Right atrium auricular region (tissue), 2 donors: ENCODE data around the gene RPL34. TPM values are rescaled to one million over a fixed set of nuclear protein-coding genes. Genes with fewer than 3 reads are reported as not detected.

Experiments used
- DNase-seq: peaks from one replicate; pipeline ENCODE4 v3.0.0-alpha.2; 2019; ENCODE audit warnings: low spot score
- H3K27ac ChIP-seq, 2 donors: fragments of 200-600 bp; sonication (generic); 1 replicate in 1 of 2; 2 replicates in 1 of 2; pipeline ENCODE4 v1.5.1; 2016 to 2019
- H3K27me3 ChIP-seq, 2 donors: fragments of 200-600 bp; sonication (generic); one replicate each; pipeline versions ENCODE4 v1.5.1 to v1.6.0; 2017 to 2019
- H3K36me3 ChIP-seq: fragments of 200-600 bp; sonication (generic); one replicate; pipeline ENCODE4 v1.5.1; 2016
- H3K4me1 ChIP-seq, 2 donors: fragments of 200-600 bp; sonication (generic); one replicate each; pipeline versions ENCODE4 v1.5.1 to v1.6.0; 2017 to 2019
- H3K4me3 ChIP-seq, 2 donors: fragments of 200-600 bp; sonication (generic); 1 replicate in 1 of 2; 2 replicates in 1 of 2; pipeline ENCODE4 v1.5.1; 2017 to 2019; ENCODE audit warnings: mild to moderate bottlenecking in 1 of 2, moderate library complexity in 1 of 2
- H3K9me3 ChIP-seq, 2 donors: fragments of 200-600 bp; sonication (generic); one replicate each; pipeline ENCODE4 v1.5.1; 2019
- CTCF ChIP-seq, 2 donors: fragments of 200-600 bp; sonication (generic); IDR thresholded peaks; one replicate each; pipeline ENCODE4 v1.5.1; 2019; ENCODE audit warnings: antibody characterized with exemption in 2 of 2
- total RNA-seq, 2 donors: library from RNA; depleted of rRNA; stranded (reverse); fragments of >200 nt; gene quantifications; one replicate each; pipeline ENCODE4 v1.1.0, GENCODE V29; 2016

Gene RPL34
- 100 to 1,000 TPM; 435 to 652 TPM for total RNA-seq

DNA sequence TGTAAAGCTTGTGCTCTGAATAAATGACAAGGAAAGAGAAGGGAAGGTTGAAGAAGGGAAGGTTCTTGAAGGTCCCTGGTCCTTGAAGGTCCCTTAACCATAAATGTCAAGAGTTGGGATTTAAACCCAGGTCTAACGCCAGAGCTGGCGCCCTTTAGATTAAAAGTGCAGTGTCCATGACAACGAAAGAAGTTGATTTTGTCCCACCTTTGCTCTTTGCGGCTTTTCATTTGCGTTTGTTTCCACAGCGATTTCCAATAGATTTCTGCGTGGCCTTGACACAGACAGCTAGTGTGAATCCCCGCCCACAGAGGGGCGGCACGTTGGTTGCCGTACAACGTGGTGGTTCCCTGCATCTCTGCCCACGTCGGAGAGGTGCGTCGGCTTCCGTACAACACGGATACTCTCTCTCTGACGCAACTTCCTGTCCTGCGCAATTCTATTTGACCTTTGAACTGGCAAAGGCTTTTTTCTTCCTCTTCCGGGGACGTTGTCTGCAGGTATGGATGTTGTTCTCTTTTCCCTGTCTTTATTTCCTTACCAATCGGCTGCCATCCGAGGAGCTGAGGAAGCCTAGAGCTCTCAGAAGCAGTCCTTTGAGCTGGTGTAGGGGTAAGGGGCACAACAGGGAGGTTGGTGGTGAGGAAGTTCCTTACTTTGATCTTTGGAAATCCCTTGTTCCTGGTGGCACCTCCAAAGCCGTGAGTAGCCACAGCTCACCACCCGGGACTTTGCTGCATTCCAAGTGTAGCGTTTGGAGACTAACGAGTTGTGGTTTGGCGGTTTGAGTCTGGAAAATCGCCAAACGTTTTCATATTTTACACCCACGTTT lies at the start of gene RPL34:
TSS of gene RPL34 (plus strand) at position 476 of the 832 bp plus-strand sequence. CDS start 1,384 bp downstream, outside the sequence.
- no peak for TF ChIP-seq CTCF (IDR thresholded peaks at IDR 0.05)
- Histone ChIP-seq H3K9me3 (no peaks in the 10 kb centered on the region), H3K27ac (peak within 1 kb of the TSS; percentile 76 to 78), H3K4me1 (peaks cover 0 to 35% of the 10 kb centered on the region in 2 donors), H3K4me3 (peak within 1 kb of the TSS; percentile 58 to 76), H3K36me3 (peaks cover 35% of the 10 kb centered on the region), H3K27me3 (no peaks in the 10 kb centered on the region)
- DNase-seq, result peak; percentile 98

DNA sequence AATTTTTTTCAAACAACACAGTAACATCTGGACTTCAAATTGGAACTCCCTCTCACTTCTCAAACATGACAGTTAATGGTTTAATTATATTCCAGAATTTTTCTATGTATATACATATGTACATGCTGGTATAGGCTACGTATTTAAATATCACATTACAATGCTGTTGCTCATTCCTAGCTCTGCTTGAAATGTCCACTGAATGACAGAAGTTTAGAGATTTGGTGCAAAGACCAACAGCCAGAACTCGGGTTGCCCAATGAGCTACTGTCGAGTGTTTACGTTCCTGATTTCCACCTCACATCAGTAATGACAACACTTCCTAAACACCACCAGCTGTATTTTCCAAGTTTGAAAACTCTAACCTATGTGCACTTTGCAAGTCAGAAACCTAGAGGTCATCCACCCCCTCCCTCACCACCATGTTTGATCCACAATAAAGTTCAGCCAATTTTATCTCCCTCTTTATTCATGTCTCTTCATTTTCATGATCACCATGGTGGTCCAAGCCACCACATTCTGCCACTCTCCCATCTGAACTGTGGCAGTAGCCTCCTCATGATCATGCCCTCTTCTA lies 49.3 kb upstream of the RPL34 start:
- Histone ChIP-seq H3K27ac (no peak overlapping the region), H3K9me3 (no peaks in the 10 kb centered on the region), H3K4me3 (no peak overlapping the region), H3K36me3 (no peaks in the 10 kb centered on the region), H3K4me1 (no peaks in the 10 kb centered on the region), H3K27me3 (no peaks in the 10 kb centered on the region)
- no peak for DNase-seq
- no peak for TF ChIP-seq CTCF (IDR thresholded peaks at IDR 0.05)

GRCh38 chr4:108574402-108574801 lies 46.0 kb upstream of the RPL34 start:
- TF ChIP-seq CTCF (IDR thresholded peaks at IDR 0.05), result no peak
- no peaks in the 10 kb centered on the region for H3K9me3 ChIP-seq

DNA sequence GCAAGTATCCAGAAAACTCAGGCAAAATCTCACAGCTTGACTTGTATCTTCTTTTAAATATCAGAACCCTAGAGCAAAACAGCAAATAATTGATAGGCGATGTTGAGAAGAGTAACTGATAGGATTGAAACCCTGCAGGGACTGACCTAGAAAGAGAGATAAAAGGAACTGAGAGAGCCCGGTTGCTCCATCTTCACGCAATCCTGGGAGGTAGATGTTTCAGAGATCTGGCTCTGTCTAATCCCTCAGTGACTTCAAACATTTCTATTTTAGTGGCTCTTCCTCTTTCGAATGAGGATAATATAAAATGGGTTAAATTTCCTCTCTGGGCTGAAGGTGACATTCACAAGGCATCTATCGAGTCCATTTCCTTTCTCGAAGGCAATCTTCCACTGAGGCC lies 39.3 kb upstream of the RPL34 start:
- Histone ChIP-seq H3K27ac (no peak overlapping the region), H3K4me1 (no peaks in the 10 kb centered on the region), H3K36me3 (no peaks in the 10 kb centered on the region), H3K4me3 (no peak overlapping the region), H3K9me3 (no peaks in the 10 kb centered on the region), H3K27me3 (no peaks in the 10 kb centered on the region)
- no peak for DNase-seq
- TF ChIP-seq CTCF (IDR thresholded peaks at IDR 0.05), result no peak

More at GRCh38 chr4:108574402-108574801, 46.0 kb upstream of the RPL34 start:
- Histone ChIP-seq H3K27ac (no peak overlapping the region), H3K36me3 (no peaks in the 10 kb centered on the region), H3K27me3 (no peaks in the 10 kb centered on the region), H3K4me1 (no peaks in the 10 kb centered on the region), H3K4me3 (no peak overlapping the region)
- DNase-seq, result no peak

GRCh38 chr4:108586778-108587177 lies 33.6 kb upstream of the RPL34 start:
- Histone ChIP-seq H3K4me1 (no peaks in the 10 kb centered on the region), H3K36me3 (no peaks in the 10 kb centered on the region), H3K27me3 (no peaks in the 10 kb centered on the region), H3K27ac (no peak overlapping the region), H3K9me3 (no peaks in the 10 kb centered on the region), H3K4me3 (no peak overlapping the region)
- no peak for DNase-seq
- TF ChIP-seq CTCF (IDR thresholded peaks at IDR 0.05), result no peak
